Measurements from ENCODE around the gene CAMK1G. TPM values are rescaled to one million over a fixed set of nuclear protein-coding genes. Genes with fewer than 3 reads are reported as not detected.

The CAMK1G gene
- total and polyA plus RNA-seq, 2 experiments from 2014 or later = 0.11 TPM; not detected in 1

- Histone ChIP-seq H3K36me3 (ENCODE audit: low read depth) (no peaks in the 10 kb centered on the region), H3K27ac (no peak overlapping the region), H3K27me3 (replicated peaks; ENCODE audit: insufficient read depth) (0 out of 2 replicates have a peak, but pooled peaks cover 4% of the 10 kb centered on the region), H3K9me2 (ENCODE audit: insufficient read depth) (no peaks in the 10 kb centered on the region), H3K4me3 (no peak overlapping the region), H3K79me2 (ENCODE audit: insufficient read depth) (no peaks in the 10 kb centered on the region), H3K9me3 (ENCODE audit: low read depth) (no peaks in the 10 kb centered on the region), H3F3A (ENCODE audit: insufficient read depth) (no peaks in the 10 kb centered on the region), H2AFZ (no peak overlapping the region), H4K20me1 (ENCODE audit: insufficient read depth) (no peaks in the 10 kb centered on the region), H3K4me2 (ENCODE audit: unreplicated experiment) (no peak overlapping the region), H3K4me1 (ENCODE audit: insufficient read depth) (no peaks in the 10 kb centered on the region), H3K9ac (no peak overlapping the region)
- WGBS, 2 experiments (ENCODE audit: low coverage in 1 of 2, low lambda C conversion rate in 2 of 2, missing lambda C conversion rate in 2 of 2) = 75 to 78% methylated on average over 13 of the region's 13 CpGs
- in situ Hi-C loops (cut with MboI) = no loop called here
- DNase-seq = no peak
- TF ChIP-seq EZH2 (IDR thresholded peaks at IDR 0.05; ENCODE audit: insufficient read depth, poor library complexity, severe bottlenecking) (no peak), EZH2phosphoT487 (IDR thresholded peaks at IDR 0.05; ENCODE audit: insufficient read depth, low read depth) (no peak)
Measured at GRCh38 chr1:209611771-209612570, 28.5 kb downstream of the CAMK1G start.

DNA sequence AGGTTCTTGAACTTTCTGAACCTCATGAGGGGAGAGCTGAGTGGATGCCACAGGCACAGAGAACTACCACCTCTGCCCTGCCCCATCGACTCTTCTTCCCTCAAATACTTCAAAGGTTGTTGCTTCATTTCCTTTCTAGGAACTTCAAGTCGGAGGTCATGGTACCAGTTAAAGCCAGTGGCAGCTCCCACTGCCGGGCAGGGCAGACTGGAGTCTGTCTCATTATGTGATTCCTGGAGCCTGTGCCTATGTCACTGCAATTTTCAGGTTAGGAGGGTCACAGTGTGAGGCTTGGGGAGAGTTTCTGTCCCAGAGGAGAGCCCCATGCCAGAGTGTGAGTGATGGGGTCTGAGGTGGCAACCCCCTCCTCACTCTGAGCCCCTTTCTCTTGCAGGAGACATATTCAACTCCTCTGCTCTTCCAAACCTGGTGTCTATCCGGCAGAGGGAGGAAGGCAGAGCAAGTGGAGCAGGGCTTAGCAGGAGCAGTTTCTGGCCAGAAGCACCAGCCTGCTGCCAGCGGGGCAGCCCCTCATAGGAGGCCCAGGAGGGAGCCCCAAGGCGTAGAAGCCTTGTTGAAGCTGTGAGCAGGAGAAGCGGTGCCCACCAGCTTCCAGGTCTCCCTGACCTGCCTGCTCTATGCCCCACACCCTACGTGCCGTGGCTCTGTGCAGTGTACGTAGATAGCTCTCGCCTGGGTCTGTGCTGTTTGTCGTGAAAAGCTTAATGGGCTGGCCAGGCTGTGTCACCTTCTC, 29.3 kb downstream of the CAMK1G start:
- H3K4me3 ChIP-seq = no peak overlapping the region
- H3K27me3 ChIP-seq (replicated peaks; ENCODE audit: insufficient read depth) = 0 out of 2 replicates have a peak, but pooled peaks cover 4% of the 10 kb centered on the region
- no peaks in the 10 kb centered on the region for H3F3A ChIP-seq (ENCODE audit: insufficient read depth)
- no peak overlapping the region for H3K4me2 ChIP-seq (ENCODE audit: unreplicated experiment)
- no peaks in the 10 kb centered on the region for H3K4me1 ChIP-seq (ENCODE audit: insufficient read depth)
- H3K27ac ChIP-seq = no peak overlapping the region
- no peak for DNase-seq
- H3K9me2 ChIP-seq (ENCODE audit: insufficient read depth) = no peaks in the 10 kb centered on the region
- no peak overlapping the region for H2AFZ ChIP-seq
- WGBS, 2 experiments (ENCODE audit: low coverage in 1 of 2, low lambda C conversion rate in 2 of 2, missing lambda C conversion rate in 2 of 2) = 51% methylated on average over 9 to 12 of the region's 12 CpGs
- no peaks in the 10 kb centered on the region for H3K79me2 ChIP-seq (ENCODE audit: insufficient read depth)
- H4K20me1 ChIP-seq (ENCODE audit: insufficient read depth) = no peaks in the 10 kb centered on the region
- H3K9ac ChIP-seq = no peak overlapping the region
- no peak for TF ChIP-seq EZH2phosphoT487 (IDR thresholded peaks at IDR 0.05; ENCODE audit: insufficient read depth, low read depth)
- no peak for TF ChIP-seq EZH2 (IDR thresholded peaks at IDR 0.05; ENCODE audit: insufficient read depth, poor library complexity, severe bottlenecking)
- no peaks in the 10 kb centered on the region for H3K9me3 ChIP-seq (ENCODE audit: low read depth)
- H3K36me3 ChIP-seq (ENCODE audit: low read depth) = no peaks in the 10 kb centered on the region
- in situ Hi-C loops (cut with MboI) = no loop called here

GRCh38 chr1:209613400-209614150, 30.1 kb downstream of the CAMK1G start:
- 25 to 26% methylated on average over 4 of the region's 4 CpGs for WGBS, 2 experiments (ENCODE audit: low coverage in 1 of 2, low lambda C conversion rate in 2 of 2, missing lambda C conversion rate in 2 of 2)
- TF ChIP-seq EZH2 (IDR thresholded peaks at IDR 0.05; ENCODE audit: insufficient read depth, poor library complexity, severe bottlenecking) (no peak), EZH2phosphoT487 (IDR thresholded peaks at IDR 0.05; ENCODE audit: insufficient read depth, low read depth) (no peak)
- H3K27me3 ChIP-seq (replicated peaks; ENCODE audit: insufficient read depth) = 0 out of 2 replicates have a peak, but pooled peaks cover 4% of the 10 kb centered on the region
- DNase-seq = peak; percentile 17
- no peaks in the 10 kb centered on the region for H3K9me2 ChIP-seq (ENCODE audit: insufficient read depth)
- H3K9me3 ChIP-seq (ENCODE audit: low read depth) = no peaks in the 10 kb centered on the region
- no peak overlapping the region for H3K27ac ChIP-seq
- no peak overlapping the region for H2AFZ ChIP-seq
- no peaks in the 10 kb centered on the region for H3F3A ChIP-seq (ENCODE audit: insufficient read depth)
- H3K36me3 ChIP-seq (ENCODE audit: low read depth) = no peaks in the 10 kb centered on the region
- no peaks in the 10 kb centered on the region for H3K79me2 ChIP-seq (ENCODE audit: insufficient read depth)
- no peaks in the 10 kb centered on the region for H4K20me1 ChIP-seq (ENCODE audit: insufficient read depth)
- no peak overlapping the region for H3K4me2 ChIP-seq (ENCODE audit: unreplicated experiment)
- H3K4me1 ChIP-seq (ENCODE audit: insufficient read depth) = no peaks in the 10 kb centered on the region
- no peak overlapping the region for H3K4me3 ChIP-seq
- H3K9ac ChIP-seq = no peak overlapping the region
- in situ Hi-C loops (cut with MboI) = no loop called here

DNA sequence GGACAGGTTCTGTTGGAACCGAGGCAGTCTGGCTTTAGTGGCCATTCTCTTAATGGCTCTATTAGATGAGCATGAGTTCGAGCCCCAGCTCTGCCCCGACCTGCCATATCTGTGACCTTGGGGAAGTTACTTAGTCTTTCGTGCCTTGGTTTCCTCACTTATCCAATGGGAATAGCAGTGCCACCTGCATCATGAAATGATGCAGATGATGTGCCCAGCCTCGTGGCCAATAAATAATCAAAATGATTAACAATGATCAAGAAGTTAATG, 30.6 kb downstream of the CAMK1G start:
- 0 out of 2 replicates have a peak, but pooled peaks cover 4% of the 10 kb centered on the region for H3K27me3 ChIP-seq (replicated peaks; ENCODE audit: insufficient read depth)
- H3K4me2 ChIP-seq (ENCODE audit: unreplicated experiment) = no peak overlapping the region
- no peak overlapping the region for H3K4me3 ChIP-seq
- no peak for TF ChIP-seq EZH2phosphoT487 (IDR thresholded peaks at IDR 0.05; ENCODE audit: insufficient read depth, low read depth)
- no peak overlapping the region for H3K27ac ChIP-seq
- no peaks in the 10 kb centered on the region for H3K9me2 ChIP-seq (ENCODE audit: insufficient read depth)
- no peaks in the 10 kb centered on the region for H3K36me3 ChIP-seq (ENCODE audit: low read depth)
- 61 to 68% methylated on average over 5 of the region's 5 CpGs for WGBS, 2 experiments (ENCODE audit: low coverage in 1 of 2, low lambda C conversion rate in 2 of 2, missing lambda C conversion rate in 2 of 2)
- H3K9ac ChIP-seq = no peak overlapping the region
- no peaks in the 10 kb centered on the region for H3K9me3 ChIP-seq (ENCODE audit: low read depth)
- no peaks in the 10 kb centered on the region for H3K79me2 ChIP-seq (ENCODE audit: insufficient read depth)
- no peak overlapping the region for H2AFZ ChIP-seq
- H3F3A ChIP-seq (ENCODE audit: insufficient read depth) = no peaks in the 10 kb centered on the region
- DNase-seq = no peak
- H3K4me1 ChIP-seq (ENCODE audit: insufficient read depth) = no peaks in the 10 kb centered on the region
- in situ Hi-C loops (cut with MboI) = no loop called here
- no peaks in the 10 kb centered on the region for H4K20me1 ChIP-seq (ENCODE audit: insufficient read depth)
